ENCODE measurements around the gene SLC25A51. TPM values are rescaled to one million over a fixed set of nuclear protein-coding genes. Genes with fewer than 3 reads are reported as not detected.

Gene SLC25A51
- total RNA-seq, 1 experiment from 2014 or later = 40.8 TPM

DNA sequence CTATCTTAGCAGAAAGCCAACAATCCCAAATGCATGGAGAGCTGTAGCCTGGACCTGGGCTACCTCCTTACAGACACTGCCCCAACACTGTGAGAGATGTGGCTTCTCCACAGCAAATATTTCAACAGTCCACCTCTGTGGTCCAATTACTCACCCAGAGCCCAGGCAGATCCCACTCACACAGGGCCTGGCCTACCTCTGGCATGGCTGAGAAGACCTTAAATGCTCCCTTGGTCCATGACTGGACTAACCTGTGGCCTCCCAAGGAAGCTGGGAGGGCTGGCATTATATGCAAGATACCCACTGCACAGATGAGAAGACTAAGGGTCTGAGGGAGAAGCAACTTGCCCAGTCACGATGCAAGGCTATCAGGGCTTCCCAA lies 22.8 kb upstream of the SLC25A51 start:
- no peak overlapping the region for H3K4me3 ChIP-seq (ENCODE audit: low read depth, low read length, poor library complexity, severe bottlenecking)
- ChIA-PET POLR2A (ENCODE audit: low non-redundant PET) (interaction anchor here (0.6 kb wide), 1 partner anchor 137 kb away, joined by 3 read pairs; no protein-coding TSS in a partner anchor), CTCF (no interaction called here)
- no TSS peak for BruUV-seq (replicated peaks)
- H3K9me3 ChIP-seq (ENCODE audit: low read depth, low read length, poor library complexity, severe bottlenecking) = peaks cover 6% of the 10 kb centered on the region
- intact Hi-C loops (cut with micrococcal nuclease; ENCODE audit: unreplicated experiment) = no loop called here
- no peak for TF ChIP-seq EZH2 (IDR thresholded peaks at IDR 0.05; ENCODE audit: borderline replicate concordance, low read depth, low read length, poor library complexity, severe bottlenecking)
- TF ChIP-seq, protein P1, sequence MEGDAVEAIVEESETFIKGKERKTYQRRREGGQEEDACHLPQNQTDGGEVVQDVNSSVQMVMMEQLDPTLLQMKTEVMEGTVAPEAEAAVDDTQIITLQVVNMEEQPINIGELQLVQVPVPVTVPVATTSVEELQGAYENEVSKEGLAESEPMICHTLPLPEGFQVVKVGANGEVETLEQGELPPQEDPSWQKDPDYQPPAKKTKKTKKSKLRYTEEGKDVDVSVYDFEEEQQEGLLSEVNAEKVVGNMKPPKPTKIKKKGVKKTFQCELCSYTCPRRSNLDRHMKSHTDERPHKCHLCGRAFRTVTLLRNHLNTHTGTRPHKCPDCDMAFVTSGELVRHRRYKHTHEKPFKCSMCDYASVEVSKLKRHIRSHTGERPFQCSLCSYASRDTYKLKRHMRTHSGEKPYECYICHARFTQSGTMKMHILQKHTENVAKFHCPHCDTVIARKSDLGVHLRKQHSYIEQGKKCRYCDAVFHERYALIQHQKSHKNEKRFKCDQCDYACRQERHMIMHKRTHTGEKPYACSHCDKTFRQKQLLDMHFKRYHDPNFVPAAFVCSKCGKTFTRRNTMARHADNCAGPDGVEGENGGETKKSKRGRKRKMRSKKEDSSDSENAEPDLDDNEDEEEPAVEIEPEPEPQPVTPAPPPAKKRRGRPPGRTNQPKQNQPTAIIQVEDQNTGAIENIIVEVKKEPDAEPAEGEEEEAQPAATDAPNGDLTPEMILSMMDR (conservative IDR thresholded peaks at IDR 0.05; ENCODE audit: low read depth, low read length) = no peak
- H3K4me1 ChIP-seq (ENCODE audit: insufficient read depth, low read length, poor library complexity, severe bottlenecking) = peaks cover 19% of the 10 kb centered on the region
- H3K27me3 ChIP-seq (replicated peaks; ENCODE audit: insufficient read depth, low read depth, low read length, poor library complexity) = no peaks in the 10 kb centered on the region
- no peak overlapping the region for H3K27ac ChIP-seq (ENCODE audit: low read depth, low read length, poor library complexity, severe bottlenecking)
- no peaks in the 10 kb centered on the region for H3K36me3 ChIP-seq (ENCODE audit: insufficient read depth, low read length, poor library complexity, severe bottlenecking)
- no peak for DNase-seq (ENCODE audit: low spot score)

DNA sequence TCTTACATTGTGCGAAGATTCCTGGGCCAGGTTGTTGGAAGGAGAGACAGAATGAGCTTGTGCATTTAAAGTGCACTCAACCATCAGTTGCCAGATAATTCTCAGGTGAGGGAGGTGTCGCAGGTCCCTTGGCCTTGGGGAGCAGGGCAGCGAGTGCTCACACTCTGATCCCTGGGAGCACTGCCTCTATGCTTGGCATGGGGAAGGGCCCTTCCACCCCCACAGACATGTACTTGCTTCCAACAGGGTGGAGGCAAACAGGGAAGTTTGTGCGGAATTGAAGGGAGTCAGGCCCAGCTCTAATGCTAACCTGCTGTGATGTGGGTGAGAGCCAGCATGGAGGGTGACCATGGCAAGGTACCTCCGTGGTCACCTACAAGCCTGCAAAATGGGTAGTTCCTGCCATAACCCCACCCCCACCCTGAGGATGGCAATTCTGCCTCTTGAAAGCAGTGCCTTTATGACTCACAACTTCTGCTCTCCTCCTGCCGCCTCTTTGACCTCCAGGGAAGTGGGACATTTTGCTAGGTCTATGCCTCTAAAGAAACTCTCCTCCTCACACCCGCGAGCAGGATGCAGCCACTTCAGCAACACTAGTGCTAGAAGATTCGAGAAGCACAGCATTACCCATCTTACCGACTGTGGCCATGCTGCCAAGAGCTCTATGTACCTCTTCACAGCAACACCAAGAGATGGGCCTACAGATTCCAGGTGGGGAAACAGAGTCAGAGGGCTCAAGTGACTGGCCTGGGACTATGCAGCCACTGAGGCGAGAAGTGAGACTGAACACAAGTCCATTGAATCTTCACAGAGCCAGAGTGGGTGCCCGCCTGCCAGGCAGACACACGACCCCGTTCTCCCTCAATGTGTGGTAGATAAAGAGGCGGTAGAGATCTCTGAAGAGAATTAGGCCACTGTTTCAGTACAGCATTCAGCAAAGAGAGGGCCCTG lies 22.1 kb upstream of the SLC25A51 start:
- Histone ChIP-seq H3K36me3 (ENCODE audit: insufficient read depth, low read length, poor library complexity, severe bottlenecking) (no peaks in the 10 kb centered on the region), H3K27me3 (replicated peaks; ENCODE audit: insufficient read depth, low read depth, low read length, poor library complexity) (no peaks in the 10 kb centered on the region), H3K4me3 (ENCODE audit: low read depth, low read length, poor library complexity, severe bottlenecking) (no peak overlapping the region), H3K9me3 (ENCODE audit: low read depth, low read length, poor library complexity, severe bottlenecking) (peaks cover 6% of the 10 kb centered on the region), H3K4me1 (ENCODE audit: insufficient read depth, low read length, poor library complexity, severe bottlenecking) (peaks cover 19% of the 10 kb centered on the region), H3K27ac (ENCODE audit: low read depth, low read length, poor library complexity, severe bottlenecking) (no peak overlapping the region)
- TF ChIP-seq, protein P1 (conservative IDR thresholded peaks at IDR 0.05; ENCODE audit: low read depth, low read length) = no peak
- TF ChIP-seq EZH2 (IDR thresholded peaks at IDR 0.05; ENCODE audit: borderline replicate concordance, low read depth, low read length, poor library complexity, severe bottlenecking) = no peak
- DNase-seq (ENCODE audit: low spot score) = no peak
- intact Hi-C loops (cut with micrococcal nuclease; ENCODE audit: unreplicated experiment) = no loop called here
- POLR2A ChIA-PET (ENCODE audit: low non-redundant PET) = no interaction called here
- CTCF ChIA-PET = no interaction called here
- no TSS peak for BruUV-seq (replicated peaks)

DNA sequence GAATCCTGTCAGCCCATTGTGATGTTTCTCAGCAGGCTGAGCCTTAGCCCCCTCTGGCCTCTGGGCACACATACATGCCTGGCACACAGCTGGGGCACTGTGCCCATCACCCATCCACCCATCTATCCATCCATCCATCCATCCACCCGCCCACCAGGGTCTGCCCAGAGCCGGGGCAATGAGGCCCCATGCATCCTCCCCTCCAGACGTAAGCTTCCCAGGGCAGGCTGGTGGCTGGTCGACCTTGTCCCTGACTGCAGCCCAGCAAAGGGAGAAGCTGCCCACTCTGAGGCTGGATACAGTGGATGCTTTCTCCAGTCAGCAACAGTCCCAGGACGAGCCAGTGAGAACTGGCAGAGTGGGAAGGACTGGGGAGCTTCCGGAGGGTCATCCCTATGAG lies 21.1 kb upstream of the SLC25A51 start:
- peaks cover 19% of the 10 kb centered on the region for H3K4me1 ChIP-seq (ENCODE audit: insufficient read depth, low read length, poor library complexity, severe bottlenecking)
- ChIA-PET CTCF (no interaction called here), POLR2A (ENCODE audit: low non-redundant PET) (no interaction called here)
- intact Hi-C loops (cut with micrococcal nuclease; ENCODE audit: unreplicated experiment) = no loop called here
- no peak for DNase-seq (ENCODE audit: low spot score)
- no peaks in the 10 kb centered on the region for H3K36me3 ChIP-seq (ENCODE audit: insufficient read depth, low read length, poor library complexity, severe bottlenecking)
- H3K27me3 ChIP-seq (replicated peaks; ENCODE audit: insufficient read depth, low read depth, low read length, poor library complexity) = no peaks in the 10 kb centered on the region
- no peaks in the 10 kb centered on the region for H3K9me3 ChIP-seq (ENCODE audit: low read depth, low read length, poor library complexity, severe bottlenecking)
- no peak for TF ChIP-seq EZH2 (IDR thresholded peaks at IDR 0.05; ENCODE audit: borderline replicate concordance, low read depth, low read length, poor library complexity, severe bottlenecking)
- TF ChIP-seq, protein P1 (conservative IDR thresholded peaks at IDR 0.05; ENCODE audit: low read depth, low read length) = no peak
- H3K4me3 ChIP-seq (ENCODE audit: low read depth, low read length, poor library complexity, severe bottlenecking) = no peak overlapping the region
- BruUV-seq (replicated peaks) = no TSS peak
- no peak overlapping the region for H3K27ac ChIP-seq (ENCODE audit: low read depth, low read length, poor library complexity, severe bottlenecking)

All from A673 (cell line).